ENCODE measurements around the gene PDPR.
"Not testable (repeated sequence)": the region's sequence is repeated elsewhere in the genome, so short reads cannot be mapped to it uniquely, and the experiment has no call there.

PDPR gene

GRCh38 chr16:70127706-70128105 is 13.6 kb downstream of the PDPR start:
- H3K4me3 ChIP-seq (ENCODE audit: low read depth, low read length) = not testable (repeated sequence)

- H3K4me3 ChIP-seq (ENCODE audit: low read depth, low read length) = not testable (repeated sequence)
These were observed 14.7 kb downstream of the PDPR start for GRCh38 chr16:70128844-70129243.

- not testable (repeated sequence) for H3K4me3 ChIP-seq (ENCODE audit: low read depth, low read length)
These were observed 21.7 kb downstream of the PDPR start for GRCh38 chr16:70135796-70136195.

GRCh38 chr16:70136595-70136994 is 22.5 kb downstream of the PDPR start:
- H3K4me3 ChIP-seq (ENCODE audit: low read depth, low read length) = not testable (repeated sequence)

DNA sequence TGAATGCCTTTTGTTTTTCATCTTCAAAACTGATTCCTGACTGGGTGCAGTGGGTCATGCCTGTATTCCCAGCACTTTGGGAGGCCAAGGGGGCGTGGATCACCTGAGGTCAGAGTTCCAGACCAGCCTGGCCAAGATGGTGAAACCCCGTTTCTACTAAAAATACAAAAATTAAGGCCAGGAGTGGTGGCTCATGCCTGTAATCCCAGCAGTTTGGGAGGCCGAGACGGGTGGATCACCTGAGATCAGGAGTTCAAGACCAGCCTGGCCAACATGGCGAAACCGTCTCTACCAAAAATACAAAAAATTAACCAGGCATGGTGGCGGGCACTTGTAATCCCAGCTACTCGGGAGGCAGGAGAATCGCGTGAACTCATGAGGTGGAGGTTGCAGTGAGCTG is 28.6 kb downstream of the PDPR start:
- not testable (repeated sequence) for H3K4me3 ChIP-seq (ENCODE audit: low read depth, low read length)

DNA sequence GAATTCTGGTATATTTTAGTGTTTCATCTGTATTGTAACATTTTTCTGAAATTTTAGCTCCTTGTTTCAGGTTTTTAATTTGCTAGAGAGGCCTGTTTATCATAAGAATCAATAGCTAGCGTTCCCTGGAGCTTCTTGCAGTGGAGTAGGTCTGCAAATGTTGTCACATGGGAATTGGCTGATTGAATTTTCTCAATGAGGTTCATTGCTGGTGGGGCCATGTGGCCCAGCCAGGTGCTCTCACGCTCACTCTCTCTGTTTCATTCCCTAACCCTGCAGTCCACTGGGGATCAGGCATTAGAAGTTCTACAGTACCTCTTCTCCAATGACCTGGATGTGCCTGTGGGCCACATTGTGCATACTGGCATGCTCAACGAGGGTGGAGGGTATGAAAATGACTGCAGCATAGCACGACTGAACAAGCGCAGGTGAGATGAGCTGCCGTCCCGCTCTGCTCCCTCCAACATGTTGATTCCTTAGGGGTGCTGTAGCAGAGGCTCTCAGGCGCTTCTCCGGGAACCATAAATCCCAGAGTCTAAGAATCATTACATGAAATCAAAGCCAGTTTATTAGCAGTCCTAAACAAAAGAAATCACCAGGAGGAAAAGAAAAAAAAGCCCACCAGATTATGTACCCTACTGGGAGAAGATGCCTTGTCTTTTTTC is 29.2 kb downstream of the PDPR start:
- H3K4me3 ChIP-seq (ENCODE audit: low read depth, low read length) = not testable (repeated sequence)

DNA sequence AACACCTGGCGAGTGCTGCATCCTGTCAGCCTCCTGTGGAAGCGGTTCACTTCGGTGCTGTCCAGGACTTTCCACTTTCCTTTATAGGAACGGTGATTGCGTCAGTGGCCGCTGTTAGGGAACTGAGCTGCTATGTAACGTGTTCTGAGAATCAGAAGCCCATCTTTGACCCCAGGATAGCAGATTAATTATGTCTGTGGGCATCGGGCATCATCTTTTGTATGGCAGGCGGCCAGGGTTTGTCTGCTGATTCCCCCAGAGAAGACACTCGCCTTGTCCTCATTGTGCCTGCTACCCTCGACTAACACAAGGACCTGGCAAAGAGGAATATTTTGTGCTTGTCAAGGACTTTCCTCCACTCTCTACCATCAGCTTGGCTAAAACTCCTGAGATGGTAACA is 33.7 kb downstream of the PDPR start:
- not testable (repeated sequence) for H3K4me3 ChIP-seq (ENCODE audit: low read depth, low read length)

- not testable (repeated sequence) for H3K4me3 ChIP-seq (ENCODE audit: low read depth, low read length)
These were observed 34.3 kb downstream of the PDPR start for GRCh38 chr16:70148453-70148852.

DNA sequence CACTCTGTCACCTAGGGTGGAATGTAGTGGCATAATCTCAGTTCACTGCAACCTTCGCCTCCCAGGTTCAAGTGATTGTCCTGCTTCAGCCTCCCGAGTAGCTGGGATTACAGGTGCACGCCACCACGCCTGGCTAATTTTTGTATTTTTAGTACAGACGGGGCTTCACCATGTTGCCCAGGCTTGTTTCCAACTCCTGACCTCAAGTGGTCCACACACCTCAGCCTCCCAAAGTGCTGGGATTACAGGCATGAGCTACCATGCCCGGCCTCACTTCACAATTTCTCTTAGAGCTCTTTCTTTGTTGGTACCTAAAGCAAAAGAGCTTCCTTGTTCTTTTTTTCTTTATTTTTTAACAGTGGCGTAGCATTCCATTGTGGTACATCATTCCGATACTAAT is 35.2 kb downstream of the PDPR start:
- H3K4me3 ChIP-seq (ENCODE audit: low read depth, low read length) = not testable (repeated sequence)

DNA sequence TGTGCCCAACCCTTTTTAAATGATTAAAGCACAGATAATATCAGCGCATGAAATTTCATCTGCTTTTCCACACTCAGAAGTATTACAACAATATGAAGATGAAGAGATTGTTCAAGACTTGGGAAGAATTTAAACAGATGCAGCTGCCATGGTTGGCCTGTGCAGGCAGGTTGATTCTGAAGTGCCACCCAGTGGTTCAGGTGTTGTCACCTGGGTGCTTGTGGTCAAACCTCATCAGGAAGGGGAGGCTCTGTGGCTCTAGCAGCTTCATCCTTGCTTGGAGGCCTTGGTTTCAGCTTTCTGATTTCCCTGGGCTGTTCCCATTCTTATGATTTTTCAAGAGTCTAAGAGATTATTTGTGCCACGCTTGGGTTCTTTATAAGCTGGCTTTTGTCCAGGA is 37.3 kb downstream of the PDPR start:
- no peak overlapping the region for H3K4me3 ChIP-seq (ENCODE audit: low read depth, low read length)

DNA sequence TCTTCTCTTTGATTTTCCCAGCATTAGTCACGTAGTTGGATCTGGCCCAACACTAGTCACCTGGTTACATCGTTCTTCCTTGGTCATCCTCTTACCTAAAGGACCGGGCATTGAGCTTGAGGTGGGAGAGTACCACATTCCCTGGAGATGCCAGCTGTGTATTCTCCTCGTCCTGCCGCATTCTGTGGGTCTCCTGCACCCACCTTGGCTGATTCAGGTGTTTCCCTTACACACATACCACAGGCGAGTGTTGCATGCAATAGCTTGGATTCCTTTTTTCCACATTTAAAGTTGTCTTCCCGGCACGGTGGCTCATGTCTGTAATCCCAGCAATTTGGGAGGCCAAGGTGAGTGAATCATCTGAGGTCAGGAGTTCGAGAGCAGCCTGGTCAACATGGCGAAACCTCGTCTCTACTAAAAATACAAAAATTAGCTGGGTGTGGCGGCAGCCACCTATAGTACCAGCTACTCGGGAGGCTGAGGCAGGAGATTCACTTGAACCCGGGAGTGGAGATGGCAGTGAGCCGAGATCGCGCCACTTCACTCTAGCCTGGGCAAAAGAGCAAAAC is 37.9 kb downstream of the PDPR start:
- H3K4me3 ChIP-seq (ENCODE audit: low read depth, low read length) = no peak overlapping the region

GRCh38 chr16:70152578-70153302 is 38.6 kb downstream of the PDPR start:
- no peak overlapping the region for H3K4me3 ChIP-seq (ENCODE audit: low read depth, low read length)

DNA sequence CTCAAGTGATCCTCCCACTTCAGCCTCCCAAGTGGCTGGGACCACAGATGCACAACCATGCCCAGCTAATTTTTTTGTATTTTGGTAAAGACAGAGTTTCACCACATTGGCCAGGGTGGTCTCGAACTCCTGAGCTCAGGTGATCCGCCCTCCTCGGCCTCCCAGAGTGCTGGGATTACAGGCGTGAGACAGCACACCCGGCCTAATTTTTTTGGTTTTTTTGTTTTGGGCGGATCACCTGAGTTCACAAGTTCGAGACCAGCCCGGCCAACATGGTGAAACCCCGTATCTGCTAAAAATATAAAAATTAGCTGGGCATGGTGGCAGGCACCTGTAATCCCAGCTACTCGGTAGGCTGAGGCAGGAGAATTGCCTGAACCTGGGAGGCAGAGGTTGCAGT is 40.6 kb downstream of the PDPR start:
- H3K4me3 ChIP-seq (ENCODE audit: low read depth, low read length) = not testable (repeated sequence)

DNA sequence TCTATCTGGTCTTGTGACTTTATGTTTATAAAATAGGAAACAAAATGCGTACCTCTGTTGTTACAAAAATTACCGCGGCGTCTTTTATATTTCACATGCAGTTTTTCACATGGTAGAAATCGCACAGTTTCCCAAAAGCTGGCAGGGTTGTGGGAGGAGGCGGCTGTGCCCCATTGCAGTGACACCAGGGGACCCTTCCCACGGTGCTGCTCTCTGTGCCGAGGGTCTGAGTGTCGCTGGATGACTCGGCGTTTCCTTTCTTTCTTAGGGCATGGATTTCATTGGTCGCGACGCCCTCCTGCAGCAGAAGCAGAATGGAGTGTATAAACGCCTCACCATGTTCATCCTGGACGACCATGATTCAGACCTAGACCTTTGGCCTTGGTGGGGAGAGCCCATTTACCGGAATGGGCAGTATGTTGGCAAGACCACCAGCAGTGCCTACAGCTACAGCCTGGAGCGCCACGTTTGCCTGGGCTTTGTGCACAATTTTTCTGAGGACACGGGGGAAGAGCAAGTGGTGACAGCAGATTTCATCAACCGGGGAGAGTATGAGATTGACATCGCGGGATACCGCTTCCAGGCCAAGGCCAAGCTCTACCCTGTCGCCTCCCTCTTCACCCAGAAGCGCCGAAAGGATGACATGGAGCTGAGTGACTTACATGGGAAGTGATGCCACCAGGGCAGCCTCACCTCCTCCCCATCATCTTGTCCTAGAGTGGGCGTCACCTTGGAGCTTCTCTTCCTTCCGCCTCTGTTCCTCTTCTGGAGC is 42.3 kb downstream of the PDPR start:
- no peak overlapping the region for H3K4me3 ChIP-seq (ENCODE audit: low read depth, low read length)

DNA sequence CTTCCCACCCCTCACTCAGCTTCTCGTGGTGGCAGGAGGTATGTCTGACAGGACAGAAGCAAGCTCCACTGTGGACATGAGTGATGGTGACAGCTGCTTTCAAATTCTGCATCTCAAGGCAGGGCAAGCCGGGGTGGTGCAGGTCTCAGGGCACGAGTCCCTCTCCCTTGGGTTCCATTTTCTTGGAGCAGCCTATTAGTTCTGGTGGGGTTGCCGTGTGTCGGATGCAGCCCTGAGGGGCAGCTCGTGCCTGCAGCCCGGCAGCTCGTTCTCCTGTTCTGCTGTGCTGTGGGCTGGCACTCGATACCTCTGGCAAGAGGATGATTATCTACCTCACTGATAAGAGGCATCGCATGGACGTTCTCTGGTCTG is 43.0 kb downstream of the PDPR start:
- no peak overlapping the region for H3K4me3 ChIP-seq (ENCODE audit: low read depth, low read length)

- no peak overlapping the region for H3K4me3 ChIP-seq (ENCODE audit: low read depth, low read length)
These were observed 43.5 kb downstream of the PDPR start for GRCh38 chr16:70157477-70158260.

GRCh38 chr16:70158261-70158939 is 44.3 kb downstream of the PDPR start:
- no peak overlapping the region for H3K4me3 ChIP-seq (ENCODE audit: low read depth, low read length)

- no peak overlapping the region for H3K4me3 ChIP-seq (ENCODE audit: low read depth, low read length)
These were observed 45.5 kb downstream of the PDPR start for GRCh38 chr16:70159355-70160348.

DNA sequence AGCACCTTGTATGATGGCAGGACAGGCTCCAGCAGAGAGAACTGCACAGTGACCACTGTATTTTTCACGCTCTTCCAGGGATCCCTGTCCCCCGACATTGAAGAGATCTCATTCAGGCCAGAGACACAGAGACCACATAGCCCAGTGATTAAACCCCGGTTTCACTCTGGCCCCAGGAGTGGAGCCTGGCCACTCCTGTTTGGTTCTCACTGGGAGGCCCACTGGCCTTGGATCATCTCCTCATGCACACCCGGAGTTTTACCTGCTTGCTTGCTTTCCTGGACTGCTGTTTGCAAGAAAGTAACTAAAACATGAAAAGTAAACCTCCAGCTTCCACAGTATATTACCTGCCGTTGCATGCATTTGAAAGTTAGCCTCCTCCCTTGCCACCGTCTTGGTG is 46.3 kb downstream of the PDPR start:
- no peak overlapping the region for H3K4me3 ChIP-seq (ENCODE audit: low read depth, low read length)
